Ishikawa (cell line): Measurements from ENCODE around the gene GRHL1.
A peak's percentile ranks its signal among the peaks of the same experiment; 100 is the strongest.

ENCODE experiments used
- CEBPB ChIP-seq: IDR thresholded peaks from 2 replicates; pipeline ENCODE4 v1.6.1; 2012
- CREB1 ChIP-seq: IDR thresholded peaks from 2 replicates; pipeline ENCODE4 v1.6.1; 2012; ENCODE audit warnings: low read depth
- EGR1 ChIP-seq: IDR thresholded peaks from 2 replicates; pipeline ENCODE4 v1.6.1; 2012
- EP300 ChIP-seq: IDR thresholded peaks from 2 replicates; pipeline ENCODE4 v1.6.1; 2012; ENCODE audit warnings: borderline replicate concordance
- FOXM1 ChIP-seq: IDR thresholded peaks from 2 replicates; pipeline ENCODE4 v1.6.1; 2012; ENCODE audit warnings: low read depth, borderline replicate concordance
- NFIC ChIP-seq: IDR thresholded peaks from 2 replicates; pipeline ENCODE4 v1.6.1; 2012
- RAD21 ChIP-seq: IDR thresholded peaks from 2 replicates; pipeline ENCODE4 v1.6.1; 2012; ENCODE audit warnings: low read depth
- TAF1 ChIP-seq: IDR thresholded peaks from 2 replicates; pipeline ENCODE4 v1.6.1; 2012; ENCODE audit warnings: low read depth, mild to moderate bottlenecking
- TCF12 ChIP-seq: IDR thresholded peaks from 2 replicates; pipeline ENCODE4 v1.6.1; 2012; ENCODE audit warnings: low read depth
- TEAD4 ChIP-seq: IDR thresholded peaks from 2 replicates; pipeline ENCODE4 v1.6.1; 2012
- USF1 ChIP-seq: IDR thresholded peaks from 2 replicates; pipeline ENCODE4 v1.6.1; 2012
- YY1 ChIP-seq: IDR thresholded peaks from 2 replicates; pipeline ENCODE4 v1.6.1; 2012; ENCODE audit warnings: low read depth
- ZBTB7A ChIP-seq: IDR thresholded peaks from 2 replicates; pipeline ENCODE4 v1.6.1; 2012; ENCODE audit warnings: low read depth
- TF ChIP-seq, protein P1 (sequence below): IDR thresholded peaks from 2 replicates; pipeline ENCODE4 v1.6.1; 2012; ENCODE audit warnings: low read depth, mild to moderate bottlenecking
- TF ChIP-seq, protein P2 (sequence below): IDR thresholded peaks from 2 replicates; pipeline ENCODE4 v1.6.1; 2012

Gene GRHL1

GRCh38 chr2:9910699-9911098 is 40.8 kb upstream of the GRHL1 start:
- no peak for TF ChIP-seq EP300
- TF ChIP-seq RAD21: no peak
- no peak for TF ChIP-seq USF1
- no peak for TF ChIP-seq FOXM1
- TF ChIP-seq ZBTB7A: no peak
- TF ChIP-seq, protein P1, sequence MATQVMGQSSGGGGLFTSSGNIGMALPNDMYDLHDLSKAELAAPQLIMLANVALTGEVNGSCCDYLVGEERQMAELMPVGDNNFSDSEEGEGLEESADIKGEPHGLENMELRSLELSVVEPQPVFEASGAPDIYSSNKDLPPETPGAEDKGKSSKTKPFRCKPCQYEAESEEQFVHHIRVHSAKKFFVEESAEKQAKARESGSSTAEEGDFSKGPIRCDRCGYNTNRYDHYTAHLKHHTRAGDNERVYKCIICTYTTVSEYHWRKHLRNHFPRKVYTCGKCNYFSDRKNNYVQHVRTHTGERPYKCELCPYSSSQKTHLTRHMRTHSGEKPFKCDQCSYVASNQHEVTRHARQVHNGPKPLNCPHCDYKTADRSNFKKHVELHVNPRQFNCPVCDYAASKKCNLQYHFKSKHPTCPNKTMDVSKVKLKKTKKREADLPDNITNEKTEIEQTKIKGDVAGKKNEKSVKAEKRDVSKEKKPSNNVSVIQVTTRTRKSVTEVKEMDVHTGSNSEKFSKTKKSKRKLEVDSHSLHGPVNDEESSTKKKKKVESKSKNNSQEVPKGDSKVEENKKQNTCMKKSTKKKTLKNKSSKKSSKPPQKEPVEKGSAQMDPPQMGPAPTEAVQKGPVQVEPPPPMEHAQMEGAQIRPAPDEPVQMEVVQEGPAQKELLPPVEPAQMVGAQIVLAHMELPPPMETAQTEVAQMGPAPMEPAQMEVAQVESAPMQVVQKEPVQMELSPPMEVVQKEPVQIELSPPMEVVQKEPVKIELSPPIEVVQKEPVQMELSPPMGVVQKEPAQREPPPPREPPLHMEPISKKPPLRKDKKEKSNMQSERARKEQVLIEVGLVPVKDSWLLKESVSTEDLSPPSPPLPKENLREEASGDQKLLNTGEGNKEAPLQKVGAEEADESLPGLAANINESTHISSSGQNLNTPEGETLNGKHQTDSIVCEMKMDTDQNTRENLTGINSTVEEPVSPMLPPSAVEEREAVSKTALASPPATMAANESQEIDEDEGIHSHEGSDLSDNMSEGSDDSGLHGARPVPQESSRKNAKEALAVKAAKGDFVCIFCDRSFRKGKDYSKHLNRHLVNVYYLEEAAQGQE: no peak

DNA sequence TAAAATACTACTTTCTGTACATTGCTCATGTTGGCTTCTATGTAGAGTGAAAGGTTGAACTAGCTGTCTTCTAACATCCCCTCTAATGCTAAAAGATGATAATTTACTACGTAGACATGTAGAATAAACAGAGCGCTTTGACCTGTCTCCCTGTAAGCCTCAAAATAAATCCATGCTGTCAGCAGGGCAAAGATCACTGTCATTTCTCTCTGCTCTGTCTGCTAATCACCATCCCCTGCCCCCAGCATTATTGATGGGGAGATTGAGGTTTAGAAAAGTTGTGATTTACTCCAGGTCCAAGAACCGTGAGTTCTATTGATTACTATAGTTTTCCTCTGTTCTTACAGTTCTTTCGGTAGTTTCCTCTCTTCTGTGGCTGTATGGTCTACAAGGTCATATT is 39.0 kb upstream of the GRHL1 start:
- TF ChIP-seq TAF1 (no peak), CEBPB (no peak), YY1 (no peak), EP300 (no peak), TCF12 (no peak), EGR1 (no peak), CREB1 (no peak), RAD21 (no peak), NFIC (no peak), FOXM1 (no peak), USF1 (no peak), TEAD4 (no peak), ZBTB7A (no peak)
- TF ChIP-seq, protein P1: no peak
- TF ChIP-seq, protein P2, sequence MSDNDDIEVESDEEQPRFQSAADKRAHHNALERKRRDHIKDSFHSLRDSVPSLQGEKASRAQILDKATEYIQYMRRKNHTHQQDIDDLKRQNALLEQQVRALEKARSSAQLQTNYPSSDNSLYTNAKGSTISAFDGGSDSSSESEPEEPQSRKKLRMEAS: no peak

DNA sequence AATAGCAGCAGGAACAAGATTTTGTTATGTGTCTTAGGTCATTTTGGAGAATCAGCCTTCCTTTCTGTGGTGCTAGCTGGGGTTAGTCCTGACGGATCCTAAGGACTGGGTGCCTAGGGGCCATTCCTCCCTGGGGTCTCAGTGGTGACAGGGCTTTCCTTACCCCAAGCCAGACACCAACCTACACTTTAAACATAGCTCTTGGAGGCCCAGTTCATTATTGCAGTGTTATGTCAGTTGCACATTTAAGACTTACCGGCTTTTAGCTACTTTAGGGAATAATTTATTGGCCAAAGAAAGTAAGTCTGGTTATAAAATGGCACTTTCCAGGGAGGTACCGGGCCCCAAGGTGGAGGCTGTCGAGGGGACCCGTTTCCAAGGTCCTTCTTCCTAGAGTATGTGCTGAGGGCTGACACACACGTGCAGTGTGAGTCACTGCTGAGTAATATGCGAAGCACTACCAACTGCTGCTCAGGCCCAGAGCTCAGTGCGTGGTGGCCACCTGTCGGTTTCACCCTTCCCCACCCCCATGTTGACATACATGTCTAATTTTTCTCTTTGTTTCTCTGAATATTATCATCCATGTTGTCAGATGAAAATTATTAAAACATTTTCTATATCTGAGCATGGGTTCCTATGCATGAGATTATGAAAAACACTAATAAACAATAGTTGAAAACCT is 37.0 kb upstream of the GRHL1 start:
- TF ChIP-seq, protein P2: 0 out of 2 replicates have a peak, but pooled peaks have one; percentile 26
- TF ChIP-seq, protein P1: no peak

DNA sequence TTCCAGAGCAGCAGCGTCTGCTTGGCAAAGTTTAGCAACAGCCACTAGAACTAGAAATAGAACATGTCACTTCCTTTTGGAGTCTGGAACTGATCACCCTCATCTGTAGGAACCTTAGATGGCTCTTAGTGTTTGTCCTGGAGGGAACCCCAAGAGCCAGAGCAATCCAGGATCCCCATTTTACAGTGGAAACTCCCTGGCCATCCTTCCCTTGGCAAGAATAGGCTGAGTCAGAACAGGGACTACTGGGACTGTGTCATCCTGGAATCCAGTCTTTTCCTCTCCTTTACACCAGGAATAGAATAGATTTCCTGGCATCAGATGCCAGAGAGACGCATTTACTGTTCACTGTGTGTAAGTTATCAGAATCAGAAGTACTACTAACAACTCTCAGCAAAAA is 33.2 kb upstream of the GRHL1 start:
- TF ChIP-seq YY1 (no peak), ZBTB7A (no peak)

DNA sequence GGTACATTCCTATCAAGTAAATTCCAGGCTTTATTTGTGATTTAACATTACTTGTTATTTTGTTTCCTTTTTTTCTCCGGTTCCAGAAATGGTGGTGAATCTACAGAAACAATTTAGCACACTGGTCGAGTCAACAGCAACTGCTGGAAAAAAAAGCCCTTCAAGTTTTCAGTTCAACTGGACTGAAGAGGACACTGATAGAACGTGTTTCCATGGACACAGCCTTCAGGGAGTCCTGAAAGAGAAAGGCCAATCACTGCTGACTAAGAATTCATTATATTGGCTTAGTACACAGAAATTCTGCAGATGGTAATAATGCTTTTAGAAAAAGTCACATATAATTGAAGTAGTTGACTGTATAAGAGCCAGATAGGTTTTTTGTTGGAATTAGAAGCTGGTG is 32.0 kb upstream of the GRHL1 start:
- TF ChIP-seq, protein P2: no peak
- TF ChIP-seq NFIC (no peak), EGR1 (no peak), CEBPB (no peak), FOXM1 (no peak), TEAD4 (no peak), RAD21 (no peak), ZBTB7A (no peak), TAF1 (no peak), EP300 (no peak)
- TF ChIP-seq, protein P1: no peak
